Stimulated activated naive B cell treated with anti-CD40 and anti-IgM and Interleukin-4, amounts not matched to agents 10 μg/mL and 1 μg/mL and 100 μg/mL, for 72 hours (primary cell): Measurements from ENCODE around the gene OLFM3.

Source experiments
- ATAC-seq, 2 donors: fragments of 150-1000 bp; cut with Tn5 transposase; replicated peaks; 2 replicates each; pipeline ENCODE4 v1.10.0; 2021; ENCODE audit warnings: moderate library complexity in 1 of 2
- DNase-seq: peaks from one replicate; pipeline ENCODE4 v3.0.0; 2021
- H3K27ac Mint-ChIP-seq: one replicate; pipeline ENCODE4 v1.8.0; 2022; ENCODE audit warnings: mild to moderate bottlenecking, mixed read lengths
- H3K27me3 Mint-ChIP-seq, 2 donors: one replicate each; pipeline ENCODE4 v1.8.0; 2022; ENCODE audit warnings: mixed read lengths in 2 of 2
- H3K36me3 Mint-ChIP-seq, 2 donors: one replicate each; pipeline ENCODE4 v1.8.0; 2022; ENCODE audit warnings: mixed read lengths in 2 of 2, mild to moderate bottlenecking in 1 of 2
- H3K4me1 Mint-ChIP-seq, 2 donors: one replicate each; pipeline ENCODE4 v1.8.0; 2022; ENCODE audit warnings: mixed read lengths in 2 of 2, mild to moderate bottlenecking in 1 of 2
- H3K4me3 Mint-ChIP-seq, 2 donors: one replicate each; pipeline ENCODE4 v1.8.0; 2022; ENCODE audit warnings: mild to moderate bottlenecking in 2 of 2, mixed read lengths in 2 of 2, moderate library complexity in 1 of 2
- H3K9me3 Mint-ChIP-seq, 2 donors: one replicate each; pipeline ENCODE4 v1.8.0; 2022; ENCODE audit warnings: mixed read lengths in 2 of 2, mild to moderate bottlenecking in 1 of 2

The OLFM3 gene

GRCh38 chr1:101918277-101918676 lies 78.4 kb downstream of the OLFM3 start:
- Mint-ChIP-seq H3K4me1 (no peaks in the 10 kb centered on the region), H3K27me3 (no peaks in the 10 kb centered on the region), H3K4me3 (no peak overlapping the region), H3K9me3 (peaks cover 0 to 3% of the 10 kb centered on the region in 2 donors), H3K36me3 (no peaks in the 10 kb centered on the region), H3K27ac (no peak overlapping the region)
- ATAC-seq (no peak), DNase-seq (no peak)

- Mint-ChIP-seq H3K4me3 (no peak overlapping the region), H3K4me1 (no peaks in the 10 kb centered on the region), H3K36me3 (no peaks in the 10 kb centered on the region)
Observed at GRCh38 chr1:101915597-101915996, 81.1 kb downstream of the OLFM3 start.

GRCh38 chr1:101914473-101915242 lies 82.1 kb downstream of the OLFM3 start:
- no peaks in the 10 kb centered on the region for H3K27me3 Mint-ChIP-seq
- no peak for DNase-seq
- H3K27ac Mint-ChIP-seq, result no peak overlapping the region
- peaks cover 0 to 3% of the 10 kb centered on the region in 2 donors for H3K9me3 Mint-ChIP-seq
- no peaks in the 10 kb centered on the region for H3K4me1 Mint-ChIP-seq
- ATAC-seq, result no peak
- H3K4me3 Mint-ChIP-seq, result no peak overlapping the region
- H3K36me3 Mint-ChIP-seq, result no peaks in the 10 kb centered on the region

More at GRCh38 chr1:101915597-101915996, 81.1 kb downstream of the OLFM3 start:
- peaks cover 0 to 3% of the 10 kb centered on the region in 2 donors for H3K9me3 Mint-ChIP-seq
- DNase-seq (no peak), ATAC-seq (no peak)
- no peak overlapping the region for H3K27ac Mint-ChIP-seq
- no peaks in the 10 kb centered on the region for H3K27me3 Mint-ChIP-seq

GRCh38 chr1:101911894-101912293 lies 84.8 kb downstream of the OLFM3 start:
- H3K36me3 Mint-ChIP-seq, result no peaks in the 10 kb centered on the region
- no peaks in the 10 kb centered on the region for H3K4me1 Mint-ChIP-seq
- DNase-seq (no peak), ATAC-seq (no peak)
- peaks cover 0 to 1% of the 10 kb centered on the region in 2 donors for H3K9me3 Mint-ChIP-seq
- no peak overlapping the region for H3K4me3 Mint-ChIP-seq
- no peak overlapping the region for H3K27ac Mint-ChIP-seq
- no peaks in the 10 kb centered on the region for H3K27me3 Mint-ChIP-seq

GRCh38 chr1:101908980-101909379 lies 87.7 kb downstream of the OLFM3 start:
- ATAC-seq (no peak), DNase-seq (no peak)
- Mint-ChIP-seq H3K27ac (no peak overlapping the region), H3K36me3 (no peaks in the 10 kb centered on the region), H3K27me3 (no peaks in the 10 kb centered on the region), H3K4me1 (no peaks in the 10 kb centered on the region), H3K9me3 (no peaks in the 10 kb centered on the region), H3K4me3 (no peak overlapping the region)

- H3K4me1 Mint-ChIP-seq, result no peaks in the 10 kb centered on the region
- H3K36me3 Mint-ChIP-seq, result no peaks in the 10 kb centered on the region
- no peaks in the 10 kb centered on the region for H3K27me3 Mint-ChIP-seq
- H3K4me3 Mint-ChIP-seq, result no peak overlapping the region
- no peak for ATAC-seq
- H3K9me3 Mint-ChIP-seq, result no peaks in the 10 kb centered on the region
- DNase-seq, result no peak
- no peak overlapping the region for H3K27ac Mint-ChIP-seq
Observed at GRCh38 chr1:101907264-101907663, 89.5 kb downstream of the OLFM3 start.

- Mint-ChIP-seq H3K36me3 (no peaks in the 10 kb centered on the region), H3K4me1 (no peaks in the 10 kb centered on the region), H3K27ac (no peak overlapping the region), H3K27me3 (no peaks in the 10 kb centered on the region), H3K4me3 (no peak overlapping the region), H3K9me3 (no peaks in the 10 kb centered on the region)
- ATAC-seq (no peak), DNase-seq (no peak)
Observed at GRCh38 chr1:101905283-101905835, 91.4 kb downstream of the OLFM3 start.

GRCh38 chr1:101902199-101902598 lies 94.5 kb downstream of the OLFM3 start:
- Mint-ChIP-seq H3K27me3 (no peaks in the 10 kb centered on the region), H3K4me1 (no peaks in the 10 kb centered on the region), H3K27ac (no peak overlapping the region), H3K36me3 (no peaks in the 10 kb centered on the region), H3K9me3 (no peaks in the 10 kb centered on the region), H3K4me3 (no peak overlapping the region)
- DNase-seq (no peak), ATAC-seq (no peak)

GRCh38 chr1:101898137-101898536 lies 98.6 kb downstream of the OLFM3 start:
- Mint-ChIP-seq H3K4me1 (no peaks in the 10 kb centered on the region), H3K36me3 (no peaks in the 10 kb centered on the region), H3K9me3 (peaks cover 0 to 4% of the 10 kb centered on the region in 2 donors), H3K4me3 (no peak overlapping the region), H3K27ac (no peak overlapping the region), H3K27me3 (no peaks in the 10 kb centered on the region)
- DNase-seq, result no peak
- ATAC-seq, result no peak

GRCh38 chr1:101884621-101885020 lies 112.1 kb downstream of the OLFM3 start:
- Mint-ChIP-seq H3K27me3 (no peaks in the 10 kb centered on the region), H3K9me3 (peaks cover 3 to 7% of the 10 kb centered on the region in 2 donors), H3K4me3 (no peak overlapping the region), H3K27ac (no peak overlapping the region), H3K36me3 (no peaks in the 10 kb centered on the region), H3K4me1 (no peaks in the 10 kb centered on the region)
- DNase-seq (no peak), ATAC-seq (no peak)

GRCh38 chr1:101875891-101876290 lies 120.8 kb downstream of the OLFM3 start:
- Mint-ChIP-seq H3K4me1 (no peaks in the 10 kb centered on the region), H3K27ac (no peak overlapping the region), H3K9me3 (no peaks in the 10 kb centered on the region), H3K27me3 (no peaks in the 10 kb centered on the region), H3K4me3 (no peak overlapping the region), H3K36me3 (no peaks in the 10 kb centered on the region)
- DNase-seq (no peak), ATAC-seq (no peak)

GRCh38 chr1:101873672-101874071 lies 123.1 kb downstream of the OLFM3 start:
- no peaks in the 10 kb centered on the region for H3K36me3 Mint-ChIP-seq
- no peaks in the 10 kb centered on the region for H3K27me3 Mint-ChIP-seq
- ATAC-seq, result no peak
- H3K27ac Mint-ChIP-seq, result no peak overlapping the region
- no peak overlapping the region for H3K4me3 Mint-ChIP-seq
- H3K9me3 Mint-ChIP-seq, result no peaks in the 10 kb centered on the region
- H3K4me1 Mint-ChIP-seq, result no peaks in the 10 kb centered on the region
- no peak for DNase-seq

GRCh38 chr1:101859941-101860340 lies 136.8 kb downstream of the OLFM3 start:
- Mint-ChIP-seq H3K9me3 (peaks cover 0 to 2% of the 10 kb centered on the region in 2 donors), H3K4me3 (no peak overlapping the region), H3K36me3 (no peaks in the 10 kb centered on the region), H3K27ac (no peak overlapping the region), H3K4me1 (no peaks in the 10 kb centered on the region), H3K27me3 (no peaks in the 10 kb centered on the region)
- ATAC-seq (no peak), DNase-seq (no peak)

- no peaks in the 10 kb centered on the region for H3K4me1 Mint-ChIP-seq
- H3K27me3 Mint-ChIP-seq, result no peaks in the 10 kb centered on the region
- no peak overlapping the region for H3K4me3 Mint-ChIP-seq
- DNase-seq (no peak), ATAC-seq (no peak)
- no peak overlapping the region for H3K27ac Mint-ChIP-seq
- H3K36me3 Mint-ChIP-seq, result no peaks in the 10 kb centered on the region
- peaks cover 0 to 2% of the 10 kb centered on the region in 2 donors for H3K9me3 Mint-ChIP-seq
Observed at GRCh38 chr1:101854271-101854670, 142.5 kb downstream of the OLFM3 start.

- H3K36me3 Mint-ChIP-seq, result no peaks in the 10 kb centered on the region
- H3K4me1 Mint-ChIP-seq, result no peaks in the 10 kb centered on the region
- H3K4me3 Mint-ChIP-seq, result no peak overlapping the region
- ATAC-seq (no peak), DNase-seq (no peak)
- H3K9me3 Mint-ChIP-seq, result no peaks in the 10 kb centered on the region
- no peaks in the 10 kb centered on the region for H3K27me3 Mint-ChIP-seq
- no peak overlapping the region for H3K27ac Mint-ChIP-seq
Observed at GRCh38 chr1:101852936-101853335, 143.8 kb downstream of the OLFM3 start.
